ENCODE data around the gene EPS15. TPM values are rescaled to one million over a fixed set of nuclear protein-coding genes. Genes with fewer than 3 reads are reported as not detected.

EPS15 gene
- total RNA-seq, 4 donors from 2014 or later, result 43.8 to 74.0 (median 59.9) TPM

- TF ChIP-seq POLR2AphosphoS5 (IDR thresholded peaks at IDR 0.05) (no peak), EP300 (IDR thresholded peaks at IDR 0.05; ENCODE audit: low read depth) (no peak), POLR2A (IDR thresholded peaks at IDR 0.05) (no peak)
- TF ChIP-seq, protein P1, sequence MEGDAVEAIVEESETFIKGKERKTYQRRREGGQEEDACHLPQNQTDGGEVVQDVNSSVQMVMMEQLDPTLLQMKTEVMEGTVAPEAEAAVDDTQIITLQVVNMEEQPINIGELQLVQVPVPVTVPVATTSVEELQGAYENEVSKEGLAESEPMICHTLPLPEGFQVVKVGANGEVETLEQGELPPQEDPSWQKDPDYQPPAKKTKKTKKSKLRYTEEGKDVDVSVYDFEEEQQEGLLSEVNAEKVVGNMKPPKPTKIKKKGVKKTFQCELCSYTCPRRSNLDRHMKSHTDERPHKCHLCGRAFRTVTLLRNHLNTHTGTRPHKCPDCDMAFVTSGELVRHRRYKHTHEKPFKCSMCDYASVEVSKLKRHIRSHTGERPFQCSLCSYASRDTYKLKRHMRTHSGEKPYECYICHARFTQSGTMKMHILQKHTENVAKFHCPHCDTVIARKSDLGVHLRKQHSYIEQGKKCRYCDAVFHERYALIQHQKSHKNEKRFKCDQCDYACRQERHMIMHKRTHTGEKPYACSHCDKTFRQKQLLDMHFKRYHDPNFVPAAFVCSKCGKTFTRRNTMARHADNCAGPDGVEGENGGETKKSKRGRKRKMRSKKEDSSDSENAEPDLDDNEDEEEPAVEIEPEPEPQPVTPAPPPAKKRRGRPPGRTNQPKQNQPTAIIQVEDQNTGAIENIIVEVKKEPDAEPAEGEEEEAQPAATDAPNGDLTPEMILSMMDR (IDR thresholded peaks at IDR 0.05), result no peak
- Histone ChIP-seq H3K4me1 (peaks cover 24 to 83% (median 52%) of the 10 kb centered on the region in 4 donors), H3K9me3 (no peaks in the 10 kb centered on the region), H3K27me3 (no peaks in the 10 kb centered on the region), H3K4me3 (no peak overlapping the region), H3K27ac (no peak overlapping the region), H3K36me3 (no peaks in the 10 kb centered on the region)
- in situ Hi-C loops (cut with MboI; ENCODE audit: low pct_ligation_motif_present in 1 of 4, low pct_unique_long_range_greater_than_20kb in 1 of 4, low sequenced_read_pairs in 3 of 4) (no loop called here), intact Hi-C loops (cut with DNase I; ENCODE audit: low total_unique reads) (no loop called here)
- WGBS, 2 donors (ENCODE audit: low coverage in 1 of 2), result 93% methylated on average over 1 of the region's 1 CpG; no CpG with 5 or more reads in 1 of the 2 donors
- DNase-seq, result no peak
Measured at GRCh38 chr1:51512606-51513005, 6.5 kb downstream of the EPS15 start.

DNA sequence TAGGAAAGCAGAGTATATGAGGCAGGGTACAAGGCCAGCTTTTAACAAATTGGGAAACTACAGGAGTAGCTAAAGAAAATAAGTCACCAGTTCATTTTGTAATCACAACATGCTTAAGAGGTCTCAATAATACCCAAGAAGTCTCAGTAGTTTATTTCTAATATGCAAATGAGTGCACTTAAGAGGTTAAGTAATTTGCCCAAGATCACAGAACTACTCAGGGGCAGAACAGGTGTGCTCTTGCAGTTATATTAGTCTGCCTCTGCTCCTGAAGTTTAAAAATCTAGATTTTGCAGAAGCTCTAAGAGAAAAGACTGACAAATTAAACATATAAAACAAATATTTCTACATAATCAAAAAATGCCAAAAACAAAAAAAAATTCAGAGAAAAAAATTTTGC is 6.9 kb downstream of the EPS15 start:
- Histone ChIP-seq H3K4me3 (no peak overlapping the region), H3K36me3 (no peaks in the 10 kb centered on the region), H3K4me1 (peaks cover 28 to 83% (median 52%) of the 10 kb centered on the region in 4 donors), H3K27me3 (no peaks in the 10 kb centered on the region), H3K9me3 (no peaks in the 10 kb centered on the region), H3K27ac (no peak overlapping the region)
- DNase-seq, result no peak
- TF ChIP-seq POLR2AphosphoS5 (IDR thresholded peaks at IDR 0.05) (no peak), POLR2A (IDR thresholded peaks at IDR 0.05) (no peak), EP300 (IDR thresholded peaks at IDR 0.05; ENCODE audit: low read depth) (no peak)
- TF ChIP-seq, protein P1 (IDR thresholded peaks at IDR 0.05), result no peak
- in situ Hi-C loops (cut with MboI; ENCODE audit: low pct_ligation_motif_present in 1 of 4, low pct_unique_long_range_greater_than_20kb in 1 of 4, low sequenced_read_pairs in 3 of 4), result no loop called here
- intact Hi-C loops (cut with DNase I; ENCODE audit: low total_unique reads), result no loop called here

DNA sequence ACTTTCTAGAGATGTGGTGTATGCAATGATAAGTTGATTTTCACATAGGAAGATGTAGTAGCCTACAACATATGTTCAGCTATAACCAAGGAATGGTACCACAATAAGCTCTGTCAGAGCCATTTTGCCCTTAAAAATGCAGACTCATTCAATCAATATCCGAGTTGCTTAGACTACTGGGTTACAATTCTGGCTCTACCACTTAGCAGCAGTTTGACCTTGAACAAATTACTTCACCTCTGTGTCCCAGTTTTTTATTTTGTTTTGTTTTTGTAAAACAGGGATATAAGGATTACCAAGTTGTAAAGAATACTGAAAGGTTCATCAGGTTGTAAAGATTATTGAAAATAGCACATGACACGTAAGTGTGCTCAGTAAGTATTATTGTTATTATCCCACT is 9.3 kb downstream of the EPS15 start:
- Histone ChIP-seq H3K4me1 (peaks cover 27 to 80% (median 40%) of the 10 kb centered on the region in 4 donors), H3K36me3 (no peaks in the 10 kb centered on the region), H3K27ac (no peak overlapping the region), H3K27me3 (no peaks in the 10 kb centered on the region), H3K9me3 (no peaks in the 10 kb centered on the region), H3K4me3 (no peak overlapping the region)
- in situ Hi-C loops (cut with MboI; ENCODE audit: low pct_ligation_motif_present in 1 of 4, low pct_unique_long_range_greater_than_20kb in 1 of 4, low sequenced_read_pairs in 3 of 4) (no loop called here), intact Hi-C loops (cut with DNase I; ENCODE audit: low total_unique reads) (no loop called here)
- DNase-seq, result no peak
- no peak for TF ChIP-seq POLR2A (IDR thresholded peaks at IDR 0.05)
- TF ChIP-seq POLR2AphosphoS5 (IDR thresholded peaks at IDR 0.05), result no peak
- TF ChIP-seq EP300 (IDR thresholded peaks at IDR 0.05; ENCODE audit: low read depth), result no peak
- TF ChIP-seq, protein P1 (IDR thresholded peaks at IDR 0.05), result no peak
- 45 to 50% methylated on average over 2 of the region's 2 CpGs for WGBS, 2 donors (ENCODE audit: low coverage in 1 of 2)

DNA sequence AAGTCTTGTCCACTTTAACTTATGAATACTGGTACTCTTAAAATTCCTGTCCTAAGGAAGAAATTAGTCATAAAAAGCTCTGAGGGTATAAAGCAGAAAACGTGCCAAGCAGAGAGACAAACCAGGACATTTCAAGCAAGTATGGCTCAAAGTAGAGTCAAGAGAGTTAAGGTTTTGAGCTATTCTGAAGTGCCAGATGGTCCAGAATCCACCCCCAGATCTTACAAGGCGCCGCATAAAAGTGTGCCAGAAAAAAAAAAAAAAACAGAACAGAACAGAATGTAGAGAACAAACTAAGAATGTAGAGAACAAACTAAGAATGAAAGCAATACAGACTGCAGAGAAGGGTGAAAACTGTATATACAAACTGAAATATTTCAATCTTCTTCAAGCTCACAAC is 12.5 kb downstream of the EPS15 start:
- 34 to 49% methylated on average over 3 of the region's 3 CpGs for WGBS, 2 donors (ENCODE audit: low coverage in 1 of 2)
- in situ Hi-C loops (cut with MboI; ENCODE audit: low pct_ligation_motif_present in 1 of 4, low pct_unique_long_range_greater_than_20kb in 1 of 4, low sequenced_read_pairs in 3 of 4), result no loop called here
- H3K27ac ChIP-seq, result peak overlapping the region; percentile 7 to 56 (median 32)
- TF ChIP-seq EP300 (IDR thresholded peaks at IDR 0.05; ENCODE audit: low read depth) (no peak), POLR2AphosphoS5 (IDR thresholded peaks at IDR 0.05) (no peak), POLR2A (IDR thresholded peaks at IDR 0.05) (no peak)
- TF ChIP-seq, protein P1 (IDR thresholded peaks at IDR 0.05), result no peak
- DNase-seq, result no peak
- H3K4me3 ChIP-seq, result peak overlapping the region in 1 of 4 donors; percentile 16
- intact Hi-C loops (cut with DNase I; ENCODE audit: low total_unique reads), result no loop called here
- peaks cover 0 to 8% (median 0%) of the 10 kb centered on the region in 4 donors for H3K36me3 ChIP-seq
- H3K4me1 ChIP-seq, result peaks cover 19 to 49% (median 28%) of the 10 kb centered on the region in 4 donors
- H3K9me3 ChIP-seq, result no peaks in the 10 kb centered on the region
- no peaks in the 10 kb centered on the region for H3K27me3 ChIP-seq

All from transverse colon (tissue), 4 donors.